Measurements from ENCODE around the gene ARID2. TPM values are rescaled to one million over a fixed set of nuclear protein-coding genes. Genes with fewer than 3 reads are reported as not detected.
A peak's percentile ranks its signal among the peaks of the same experiment; 100 is the strongest.

ARID2 gene
- total and polyA plus RNA-seq, 2 of the 13 experiments (the other 11 are each of a cell fraction or from before 2014, with no cell fraction given), result 15.9 to 22.2 TPM

DNA sequence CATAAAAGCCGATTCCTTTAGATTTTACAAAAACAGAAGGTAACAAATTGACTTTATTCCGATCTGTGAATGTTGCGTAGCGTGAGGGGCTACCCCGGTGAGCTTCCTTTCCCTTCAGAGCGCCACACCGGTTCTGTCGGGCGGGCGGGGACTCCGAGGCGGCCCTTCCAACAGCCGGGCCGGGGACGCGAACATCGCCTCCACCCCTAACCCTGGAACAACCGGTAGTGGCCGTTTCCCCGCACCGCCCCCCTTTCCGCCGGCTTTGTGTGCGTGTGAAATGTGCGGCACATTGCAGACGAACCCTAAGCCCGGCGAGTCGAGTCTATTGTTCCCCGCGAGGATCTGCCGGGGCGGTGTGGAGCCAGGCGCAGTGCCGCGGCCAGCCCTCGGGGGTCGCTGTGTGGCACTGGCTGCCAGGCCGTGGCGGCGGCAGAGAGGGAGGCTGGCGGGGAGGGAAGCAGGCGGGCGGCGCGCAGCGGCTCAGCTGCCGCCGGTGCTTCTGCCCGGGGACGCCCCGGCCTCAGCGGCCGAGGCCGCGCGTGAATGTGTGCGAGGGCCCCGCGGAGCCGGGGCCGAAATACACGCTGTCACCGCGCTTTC, 775 bp upstream of the ARID2 start (continued):
- TF ChIP-seq, protein P1, sequence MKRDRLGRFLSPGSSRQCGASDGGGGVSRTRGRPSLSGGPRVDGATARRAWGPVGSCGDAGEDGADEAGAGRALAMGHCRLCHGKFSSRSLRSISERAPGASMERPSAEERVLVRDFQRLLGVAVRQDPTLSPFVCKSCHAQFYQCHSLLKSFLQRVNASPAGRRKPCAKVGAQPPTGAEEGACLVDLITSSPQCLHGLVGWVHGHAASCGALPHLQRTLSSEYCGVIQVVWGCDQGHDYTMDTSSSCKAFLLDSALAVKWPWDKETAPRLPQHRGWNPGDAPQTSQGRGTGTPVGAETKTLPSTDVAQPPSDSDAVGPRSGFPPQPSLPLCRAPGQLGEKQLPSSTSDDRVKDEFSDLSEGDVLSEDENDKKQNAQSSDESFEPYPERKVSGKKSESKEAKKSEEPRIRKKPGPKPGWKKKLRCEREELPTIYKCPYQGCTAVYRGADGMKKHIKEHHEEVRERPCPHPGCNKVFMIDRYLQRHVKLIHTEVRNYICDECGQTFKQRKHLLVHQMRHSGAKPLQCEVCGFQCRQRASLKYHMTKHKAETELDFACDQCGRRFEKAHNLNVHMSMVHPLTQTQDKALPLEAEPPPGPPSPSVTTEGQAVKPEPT (CRISPR knock-in tag; IDR thresholded peaks at IDR 0.05; ENCODE audit: low read depth), result peak; percentile 21; the same call in 1 of the 2 replicates
- TF ChIP-seq ZNF567 (CRISPR knock-in tag; IDR thresholded peaks at IDR 0.05; ENCODE audit: borderline replicate concordance) (no peak), ZNF30 (CRISPR knock-in tag; IDR thresholded peaks at IDR 0.05) (0 out of 2 replicates have a peak, but pooled peaks have one; percentile 31), ZBTB3 (CRISPR knock-in tag; IDR thresholded peaks at IDR 0.05; ENCODE audit: borderline replicate concordance, low read depth) (no peak), ZNF607 (CRISPR knock-in tag; IDR thresholded peaks at IDR 0.05; ENCODE audit: borderline replicate concordance) (0 out of 2 replicates have a peak, but pooled peaks have one; percentile 70), SAP130 (CRISPR knock-in tag; IDR thresholded peaks at IDR 0.05; ENCODE audit: low read depth) (peak; percentile 93), ZBTB34 (CRISPR knock-in tag; IDR thresholded peaks at IDR 0.05) (no peak), ZFY (CRISPR knock-in tag; IDR thresholded peaks at IDR 0.05) (peak; percentile 90), ZNF629 (CRISPR knock-in tag; conservative IDR thresholded peaks at IDR 0.05) (peak; percentile 32; the same call in 1 of the 2 replicates), ARNT2 (CRISPR knock-in tag; IDR thresholded peaks at IDR 0.05; ENCODE audit: low read depth) (peak; percentile 88; the same call in 1 of the 2 replicates), ZSCAN21 (CRISPR knock-in tag; IDR thresholded peaks at IDR 0.05; ENCODE audit: borderline replicate concordance) (peak; percentile 90), ZNF7 (CRISPR knock-in tag; IDR thresholded peaks at IDR 0.05) (no peak), SALL2 (CRISPR knock-in tag; IDR thresholded peaks at IDR 0.05) (peak; percentile 73), PCBP1 (IDR thresholded peaks at IDR 0.05; ENCODE audit: borderline replicate concordance, low read depth, low read length) (no peak), ZFYVE20 (CRISPR knock-in tag; IDR thresholded peaks at IDR 0.05; ENCODE audit: borderline replicate concordance, low read depth) (no peak), PRDM10 (CRISPR knock-in tag; IDR thresholded peaks at IDR 0.05; ENCODE audit: low read depth) (peak; percentile 86)
- TF ChIP-seq, protein P2, sequence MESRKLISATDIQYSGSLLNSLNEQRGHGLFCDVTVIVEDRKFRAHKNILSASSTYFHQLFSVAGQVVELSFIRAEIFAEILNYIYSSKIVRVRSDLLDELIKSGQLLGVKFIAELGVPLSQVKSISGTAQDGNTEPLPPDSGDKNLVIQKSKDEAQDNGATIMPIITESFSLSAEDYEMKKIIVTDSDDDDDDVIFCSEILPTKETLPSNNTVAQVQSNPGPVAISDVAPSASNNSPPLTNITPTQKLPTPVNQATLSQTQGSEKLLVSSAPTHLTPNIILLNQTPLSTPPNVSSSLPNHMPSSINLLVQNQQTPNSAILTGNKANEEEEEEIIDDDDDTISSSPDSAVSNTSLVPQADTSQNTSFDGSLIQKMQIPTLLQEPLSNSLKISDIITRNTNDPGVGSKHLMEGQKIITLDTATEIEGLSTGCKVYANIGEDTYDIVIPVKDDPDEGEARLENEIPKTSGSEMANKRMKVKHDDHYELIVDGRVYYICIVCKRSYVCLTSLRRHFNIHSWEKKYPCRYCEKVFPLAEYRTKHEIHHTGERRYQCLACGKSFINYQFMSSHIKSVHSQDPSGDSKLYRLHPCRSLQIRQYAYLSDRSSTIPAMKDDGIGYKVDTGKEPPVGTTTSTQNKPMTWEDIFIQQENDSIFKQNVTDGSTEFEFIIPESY (CRISPR knock-in tag; IDR thresholded peaks at IDR 0.05), result peak; percentile 69

All from HepG2 (cell line).